GM18519 (cell line): ENCODE results near the gene TRIM41.

Experiments
- ATAC-seq: cut with Tn5 transposase; IDR thresholded peaks from one replicate; pipeline ENCODE4 v1.9.1; 2021; ENCODE audit warnings: mild to moderate bottlenecking, moderate library complexity; ENCODE audit not compliant: unreplicated experiment, low FRiP score

The TRIM41 gene

GRCh38 chr5:181229996-181230395 is 6.9 kb downstream of the TRIM41 start:
- no peak for ATAC-seq

- no peak for ATAC-seq
Observed at GRCh38 chr5:181230551-181230950, 7.5 kb downstream of the TRIM41 start.

GRCh38 chr5:181231432-181231831 is 8.4 kb downstream of the TRIM41 start:
- no peak for ATAC-seq

GRCh38 chr5:181232593-181232992 is 9.5 kb downstream of the TRIM41 start:
- ATAC-seq, result no peak

GRCh38 chr5:181233088-181233800 is 10.2 kb downstream of the TRIM41 start:
- no peak for ATAC-seq

GRCh38 chr5:181233801-181234454 is 10.8 kb downstream of the TRIM41 start:
- no peak for ATAC-seq

GRCh38 chr5:181234455-181235306 is 11.6 kb downstream of the TRIM41 start:
- no peak for ATAC-seq

- no peak for ATAC-seq
Observed at GRCh38 chr5:181235323-181235688, 12.2 kb downstream of the TRIM41 start.

- ATAC-seq, result no peak
Observed at GRCh38 chr5:181235689-181236366, 12.7 kb downstream of the TRIM41 start.

GRCh38 chr5:181236471-181236870 is 13.4 kb downstream of the TRIM41 start:
- ATAC-seq, result no peak

- no peak for ATAC-seq
Observed at GRCh38 chr5:181236954-181237641, 14.0 kb downstream of the TRIM41 start.

GRCh38 chr5:181237729-181238385 is 14.8 kb downstream of the TRIM41 start:
- no peak for ATAC-seq

GRCh38 chr5:181239062-181239663 is 16.1 kb downstream of the TRIM41 start:
- no peak for ATAC-seq

- ATAC-seq, result no peak
Observed at GRCh38 chr5:181241393-181241975, 18.4 kb downstream of the TRIM41 start.

GRCh38 chr5:181242031-181242451 is 19.0 kb downstream of the TRIM41 start:
- no peak for ATAC-seq

- ATAC-seq, result no peak
Observed at GRCh38 chr5:181243018-181243563, 20.0 kb downstream of the TRIM41 start.

GRCh38 chr5:181243564-181244343 is 20.7 kb downstream of the TRIM41 start, which contains the start of gene RACK1:
RACK1 (minus strand) TSS chr5:181243906; CDS start chr5:181243800, 106 bp downstream.
- peak; percentile 44 for ATAC-seq
